Upper lobe of right lung (tissue), 1 donor: ENCODE measurements around the gene BCL11B. TPM values are rescaled to one million over a fixed set of nuclear protein-coding genes. Genes with fewer than 3 reads are reported as not detected.

Experiments
- ATAC-seq: fragments of 200-7000 bp; cut with Tn5 transposase; one replicate; pipeline ENCODE4 v1.9.1; 2020; ENCODE audit warnings: mild to moderate bottlenecking, moderate library complexity
- DNase-seq: peaks from one replicate; pipeline ENCODE4 v3.0.0-alpha.2; 2020
- H3K27ac ChIP-seq: fragments of 200-600 bp; one replicate; pipeline ENCODE4 v1.8.0; 2022
- H3K27me3 ChIP-seq: fragments of 200-600 bp; one replicate; pipeline ENCODE4 v1.8.0; 2022; ENCODE audit warnings: mild to moderate bottlenecking
- H3K36me3 ChIP-seq: fragments of 200-600 bp; one replicate; pipeline ENCODE4 v1.8.0; 2022
- H3K4me1 ChIP-seq: fragments of 200-600 bp; one replicate; pipeline ENCODE4 v1.8.0; 2022
- H3K4me3 ChIP-seq: fragments of 200-600 bp; one replicate; pipeline ENCODE4 v1.8.0; 2022; ENCODE audit warnings: mild to moderate bottlenecking
- H3K9me3 ChIP-seq: fragments of 200-600 bp; one replicate; pipeline ENCODE4 v1.8.0; 2022
- CTCF ChIP-seq: fragments of 200-600 bp; IDR thresholded peaks from one replicate; pipeline ENCODE4 v1.8.0; 2022; ENCODE audit warnings: antibody characterized with exemption
- intact Hi-C: fragments of 100-400 bp; cut with DNase I; formaldehyde crosslinking; loops from one replicate; pipeline ENCODE4 v1.11.0; 2022
- total RNA-seq: library from RNA; stranded (reverse); fragmentation: NEBNext Ultra II Directional; extraction: Animal tissue kit (Norgen Biotek cat#: 25700); gene quantifications from one replicate; pipeline ENCODE4 v1.2.1, GENCODE V29; 2021
- donor health status: DM: no; HTN: yes; CAD: no; lungs with severe emphysema.

BCL11B gene
- total RNA-seq, 1 donor from 2014 or later, result 2.4 TPM

GRCh38 chr14:99224948-99225347 is 47.0 kb downstream of the BCL11B start:
- no peaks in the 10 kb centered on the region for H3K27me3 ChIP-seq
- TF ChIP-seq CTCF, result no peak
- no peaks in the 10 kb centered on the region for H3K4me1 ChIP-seq
- intact Hi-C loops, result no loop called here
- H3K9me3 ChIP-seq, result no peaks in the 10 kb centered on the region
- DNase-seq, result no peak
- no peak for ATAC-seq
- H3K27ac ChIP-seq, result no peak overlapping the region
- no peak overlapping the region for H3K4me3 ChIP-seq
- no peaks in the 10 kb centered on the region for H3K36me3 ChIP-seq

- intact Hi-C loops, result no loop called here
- Histone ChIP-seq H3K4me1 (no peaks in the 10 kb centered on the region), H3K36me3 (no peaks in the 10 kb centered on the region), H3K9me3 (no peaks in the 10 kb centered on the region), H3K27ac (no peak overlapping the region), H3K27me3 (no peaks in the 10 kb centered on the region), H3K4me3 (no peak overlapping the region)
- no peak for TF ChIP-seq CTCF
- no peak for ATAC-seq
- no peak for DNase-seq
Measured at GRCh38 chr14:99224116-99224910, 47.7 kb downstream of the BCL11B start.

GRCh38 chr14:99221445-99221844 is 50.6 kb downstream of the BCL11B start:
- H3K27ac ChIP-seq, result no peak overlapping the region
- no peaks in the 10 kb centered on the region for H3K27me3 ChIP-seq
- TF ChIP-seq CTCF, result no peak
- H3K36me3 ChIP-seq, result no peaks in the 10 kb centered on the region
- DNase-seq (no peak), ATAC-seq (no peak)
- H3K4me1 ChIP-seq, result no peaks in the 10 kb centered on the region
- intact Hi-C loops, result no loop called here
- no peaks in the 10 kb centered on the region for H3K9me3 ChIP-seq
- no peak overlapping the region for H3K4me3 ChIP-seq

- Histone ChIP-seq H3K9me3 (no peaks in the 10 kb centered on the region), H3K27me3 (no peaks in the 10 kb centered on the region), H3K4me3 (no peak overlapping the region), H3K36me3 (no peaks in the 10 kb centered on the region), H3K4me1 (no peaks in the 10 kb centered on the region), H3K27ac (no peak overlapping the region)
- TF ChIP-seq CTCF, result no peak
- DNase-seq (no peak), ATAC-seq (no peak)
- intact Hi-C loops, result no loop called here
Measured at GRCh38 chr14:99217066-99217955, 54.7 kb downstream of the BCL11B start.

GRCh38 chr14:99216191-99216590 is 55.8 kb downstream of the BCL11B start:
- DNase-seq, result no peak
- no peaks in the 10 kb centered on the region for H3K9me3 ChIP-seq
- no peak overlapping the region for H3K27ac ChIP-seq
- no peak overlapping the region for H3K4me3 ChIP-seq
- TF ChIP-seq CTCF, result no peak
- no peaks in the 10 kb centered on the region for H3K4me1 ChIP-seq
- no peaks in the 10 kb centered on the region for H3K36me3 ChIP-seq
- no peak for ATAC-seq
- intact Hi-C loops, result no loop called here
- no peaks in the 10 kb centered on the region for H3K27me3 ChIP-seq
